Activated naive CD8-positive, alpha-beta T cell treated with anti-CD3 and anti-CD28 coated beads, Interleukin-2, amount 50 U/mL, for 16 hours (primary cell): ENCODE data around the gene CCDC74B.
A peak's percentile ranks its signal among the peaks of the same experiment; 100 is the strongest.
"Not testable (repeated sequence)": the region's sequence is repeated elsewhere in the genome, so short reads cannot be mapped to it uniquely, and the experiment has no call there.

Source experiments
- DNase-seq: peaks from one replicate; pipeline ENCODE4 v3.0.0-alpha.2; 2020; ENCODE audit warnings: low read depth, low spot score

Gene CCDC74B

DNA sequence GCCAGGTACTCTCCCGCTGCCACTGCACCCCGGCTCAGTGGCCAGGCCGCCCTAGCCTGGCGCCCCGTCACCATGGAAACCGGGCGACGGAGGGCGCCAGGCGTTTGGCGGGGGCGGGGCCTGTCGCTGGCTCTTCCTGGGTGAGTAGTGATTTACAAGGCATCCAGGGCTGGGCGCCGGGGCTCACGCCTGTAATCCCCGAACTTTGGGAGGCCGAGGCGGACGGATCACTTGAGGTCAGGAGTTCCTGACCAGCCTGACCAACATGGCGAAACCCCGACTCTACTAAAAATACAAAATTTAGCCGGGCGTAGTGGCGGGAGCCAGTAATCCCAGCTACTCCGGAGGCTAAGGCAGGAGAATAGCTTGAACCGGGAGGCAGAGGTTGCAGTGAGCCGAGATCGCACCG lies at the start of gene CCDC74B:
CCDC74B (minus strand) TSS at position 107 of the 409 bp plus-strand sequence. CDS start 116 bp downstream, outside the sequence.
- DNase-seq: not testable (repeated sequence)

DNA sequence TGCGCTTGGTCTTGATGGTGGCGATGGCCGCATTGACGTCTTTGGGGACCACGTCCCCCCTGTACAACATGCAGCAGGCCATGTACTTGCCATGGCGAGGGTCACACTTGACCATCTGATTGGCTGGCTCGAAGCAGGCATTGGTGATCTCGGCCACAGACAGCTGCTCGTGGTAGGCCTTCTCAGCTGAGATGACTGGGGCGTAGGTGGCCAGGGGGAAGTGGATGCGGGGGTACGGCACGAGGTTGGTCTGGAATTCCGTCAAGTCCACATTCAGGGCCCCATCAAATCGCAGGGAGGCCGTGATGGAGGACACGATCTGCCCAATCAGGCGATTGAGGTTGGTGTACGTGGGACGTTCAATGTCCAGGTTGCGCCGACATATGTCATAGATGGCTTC lies 48.9 kb upstream of the CCDC74B start:
- DNase-seq: not testable (repeated sequence)

DNA sequence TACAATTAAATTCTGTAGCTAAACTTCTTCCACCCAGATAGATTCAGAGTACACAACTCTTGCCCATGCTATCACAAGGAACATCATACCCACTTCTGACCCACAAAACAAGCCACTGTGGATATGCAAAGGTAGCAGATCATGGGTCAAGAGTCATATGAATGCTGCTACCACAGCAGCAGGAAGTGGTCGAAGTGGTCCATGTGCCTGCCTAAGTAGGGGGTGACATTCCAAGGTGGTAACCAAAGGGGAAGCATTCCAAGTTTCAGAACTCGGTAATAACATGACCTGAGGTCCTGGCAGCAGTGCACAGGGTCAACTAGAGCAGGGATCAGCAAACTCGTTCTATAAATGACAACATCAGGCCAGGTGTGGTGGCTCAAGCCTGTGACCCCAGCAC lies 47.5 kb upstream of the CCDC74B start:
- not testable (repeated sequence) for DNase-seq

DNA sequence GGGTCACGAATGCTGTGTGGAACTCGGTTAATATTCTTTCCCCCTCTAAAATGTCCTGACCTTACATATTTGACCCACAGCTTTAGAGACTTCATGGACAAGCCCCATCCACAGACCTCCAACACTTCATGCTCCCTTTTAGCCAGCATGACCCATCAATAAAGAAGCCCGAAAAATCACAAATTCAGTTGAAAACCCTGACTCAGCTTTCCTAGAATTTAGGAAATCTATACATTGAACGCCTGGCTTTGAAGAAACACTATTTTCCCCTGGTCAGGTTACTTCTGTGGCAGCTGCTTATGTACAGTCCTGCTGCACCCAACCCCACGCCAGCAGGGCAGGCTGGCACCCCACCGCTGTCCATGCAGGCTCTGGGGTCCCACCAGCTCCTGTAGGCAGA lies 46.4 kb upstream of the CCDC74B start:
- not testable (repeated sequence) for DNase-seq

DNA sequence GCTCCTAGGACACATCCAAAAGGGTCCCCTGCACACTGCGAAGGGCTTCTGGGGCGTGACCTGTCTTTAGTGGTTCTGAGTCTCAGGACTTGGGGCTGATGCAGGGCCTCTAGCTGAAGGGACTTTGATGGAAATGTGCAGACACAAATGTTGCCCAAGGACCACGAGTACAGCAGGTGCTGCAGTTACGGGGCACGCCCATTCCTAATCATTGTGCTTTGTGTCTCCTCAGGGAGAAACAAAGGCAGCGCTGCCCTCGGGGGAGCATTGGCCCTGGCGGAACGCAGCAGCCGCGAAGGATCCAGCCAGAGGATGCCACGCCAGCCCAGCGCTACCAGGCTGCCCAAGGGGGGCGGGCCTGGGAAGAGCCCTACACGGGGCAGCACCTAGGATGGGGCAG lies 45.3 kb upstream of the CCDC74B start:
- no peak for DNase-seq

DNA sequence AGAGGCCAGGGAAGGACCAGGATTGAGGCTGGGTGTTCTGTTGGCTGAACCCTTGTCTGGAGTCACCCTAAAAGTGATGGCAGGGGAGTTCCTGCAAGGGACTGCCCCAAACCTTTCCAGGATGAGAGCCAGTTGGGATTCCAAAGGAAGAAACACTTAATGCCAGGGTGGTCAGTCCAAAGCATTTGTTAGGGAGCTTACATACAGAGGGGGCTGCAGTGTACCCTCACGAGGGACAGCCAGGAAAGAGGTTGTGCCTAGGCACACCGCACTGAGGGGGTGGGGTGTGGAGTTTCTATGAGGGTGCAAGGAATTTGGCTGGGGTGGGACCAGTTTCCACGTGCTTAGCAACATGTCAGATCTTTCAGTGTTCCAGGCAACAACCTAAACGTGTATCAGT lies 44.0 kb upstream of the CCDC74B start:
- DNase-seq: not testable (repeated sequence)

DNA sequence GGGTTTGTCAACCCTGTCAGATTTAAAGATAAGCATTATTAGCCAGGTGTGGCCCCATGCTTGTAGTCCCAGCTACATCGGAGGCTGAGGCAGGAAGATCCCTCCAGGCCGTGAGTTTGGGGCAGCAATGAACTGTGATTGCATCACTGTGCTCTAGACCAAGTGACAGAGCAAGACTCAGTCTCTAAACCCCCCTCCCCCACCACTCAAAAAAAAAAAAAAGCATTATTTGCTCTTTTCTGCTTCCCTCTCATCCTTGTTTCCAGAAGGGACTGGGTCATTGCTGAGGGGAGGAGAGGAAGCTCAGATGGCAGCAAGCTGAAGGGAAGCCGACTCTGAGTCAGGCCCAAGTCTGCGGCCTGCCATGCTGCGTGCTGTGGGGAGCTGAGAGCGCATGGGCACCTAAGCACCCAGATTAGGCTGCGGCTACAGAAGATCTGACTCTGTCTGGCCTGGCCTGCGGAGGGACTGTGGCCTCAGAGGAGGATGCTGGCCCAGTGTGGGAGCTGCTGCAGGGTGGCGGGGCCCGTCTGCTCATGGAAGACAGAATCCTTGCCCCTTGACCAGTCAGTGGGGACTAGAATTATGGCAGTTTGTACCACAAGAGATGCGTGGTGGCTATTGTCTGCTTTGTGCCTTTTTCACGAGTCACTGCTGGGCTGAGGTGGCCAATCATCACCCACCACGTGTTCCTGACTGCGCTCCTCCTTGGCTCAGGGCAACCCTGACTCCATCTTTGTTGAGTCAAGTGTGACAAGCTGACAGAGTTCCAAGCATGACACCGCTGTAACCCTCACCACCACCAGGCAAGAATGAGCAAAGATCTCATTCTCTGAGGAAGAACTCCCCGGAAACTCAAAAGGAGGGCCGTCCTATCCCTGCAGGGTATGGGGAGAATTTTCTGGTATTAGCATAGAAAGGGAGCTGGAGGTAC lies 43.2 kb upstream of the CCDC74B start:
- DNase-seq: not testable (repeated sequence)

DNA sequence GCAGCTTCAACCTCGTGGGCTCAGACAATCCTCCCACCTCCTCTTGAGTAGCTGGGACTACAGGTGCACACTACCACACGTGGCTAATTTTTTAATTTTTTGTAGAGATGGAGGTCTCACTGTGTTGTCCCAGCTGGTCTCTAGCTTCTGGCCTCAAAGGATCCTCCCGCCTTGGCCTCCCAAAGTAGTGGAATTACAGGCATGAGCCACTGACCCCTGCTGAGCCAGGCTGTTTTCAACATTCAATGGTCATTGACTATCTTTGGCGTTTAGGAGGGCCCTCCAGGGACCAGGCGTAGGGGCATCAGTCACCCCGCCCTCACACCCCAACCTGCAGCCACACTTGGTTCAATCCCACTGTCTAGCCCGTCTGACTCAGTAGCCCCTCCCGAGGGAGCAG lies 42.4 kb upstream of the CCDC74B start:
- no peak for DNase-seq

DNA sequence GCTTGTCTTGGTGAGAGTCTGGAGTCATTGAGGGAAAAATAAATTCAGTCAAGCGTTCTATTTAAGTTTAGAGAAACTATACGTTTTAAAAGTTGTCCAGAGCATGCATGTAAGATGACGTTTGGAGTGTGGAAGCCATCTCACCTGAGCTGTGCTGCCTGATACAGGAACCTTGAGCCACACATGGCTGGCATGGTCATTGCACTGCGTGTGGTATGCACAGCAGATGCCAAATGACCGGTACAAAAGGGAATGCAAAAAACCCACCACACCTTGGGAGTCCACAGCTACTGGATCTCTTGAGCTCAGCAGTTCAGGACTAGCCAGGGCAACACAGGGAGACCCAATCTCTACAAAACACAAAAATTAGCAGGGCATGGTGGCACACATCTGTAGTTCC lies 41.5 kb upstream of the CCDC74B start:
- DNase-seq: no peak

DNA sequence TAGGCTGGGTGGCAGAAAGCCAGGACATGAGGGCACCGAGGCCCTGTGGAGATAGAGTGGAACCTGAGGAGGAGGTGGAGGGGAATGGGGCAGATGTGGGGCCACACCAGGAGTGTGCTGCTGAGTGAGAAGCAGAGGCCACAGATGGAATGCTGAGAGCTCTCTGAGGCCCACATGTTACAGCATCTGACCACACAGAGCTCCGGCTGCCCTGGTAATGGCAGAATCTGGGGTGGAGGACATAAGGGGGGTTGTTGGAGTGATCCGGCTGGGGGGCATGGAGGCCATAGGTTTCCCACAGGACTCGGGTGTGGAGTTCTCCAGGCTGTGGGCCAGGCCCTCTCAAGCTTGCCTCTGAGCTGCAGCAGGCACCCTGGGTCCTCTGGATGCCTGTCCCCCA lies 41.0 kb upstream of the CCDC74B start:
- no peak for DNase-seq

DNA sequence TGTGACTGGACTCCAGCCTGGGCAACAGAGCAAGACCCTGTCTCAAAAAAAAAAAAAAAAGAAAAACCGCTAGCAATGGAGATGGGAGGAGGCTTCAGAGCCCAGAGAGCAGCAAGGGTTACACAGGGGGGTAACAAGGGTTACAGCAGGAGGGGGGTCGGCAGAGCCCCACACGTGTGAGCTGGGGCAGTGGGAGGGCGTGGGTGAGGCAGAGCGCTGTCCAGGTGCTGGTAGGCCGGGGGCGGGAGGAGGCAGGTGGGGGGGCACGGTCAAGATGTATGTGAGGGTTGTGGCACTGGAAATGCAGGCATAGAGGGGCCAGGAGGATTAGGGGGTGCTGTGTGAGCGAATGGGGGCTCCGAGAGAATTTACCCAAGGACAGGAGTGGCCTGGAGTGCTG lies 40.5 kb upstream of the CCDC74B start:
- DNase-seq: no peak

DNA sequence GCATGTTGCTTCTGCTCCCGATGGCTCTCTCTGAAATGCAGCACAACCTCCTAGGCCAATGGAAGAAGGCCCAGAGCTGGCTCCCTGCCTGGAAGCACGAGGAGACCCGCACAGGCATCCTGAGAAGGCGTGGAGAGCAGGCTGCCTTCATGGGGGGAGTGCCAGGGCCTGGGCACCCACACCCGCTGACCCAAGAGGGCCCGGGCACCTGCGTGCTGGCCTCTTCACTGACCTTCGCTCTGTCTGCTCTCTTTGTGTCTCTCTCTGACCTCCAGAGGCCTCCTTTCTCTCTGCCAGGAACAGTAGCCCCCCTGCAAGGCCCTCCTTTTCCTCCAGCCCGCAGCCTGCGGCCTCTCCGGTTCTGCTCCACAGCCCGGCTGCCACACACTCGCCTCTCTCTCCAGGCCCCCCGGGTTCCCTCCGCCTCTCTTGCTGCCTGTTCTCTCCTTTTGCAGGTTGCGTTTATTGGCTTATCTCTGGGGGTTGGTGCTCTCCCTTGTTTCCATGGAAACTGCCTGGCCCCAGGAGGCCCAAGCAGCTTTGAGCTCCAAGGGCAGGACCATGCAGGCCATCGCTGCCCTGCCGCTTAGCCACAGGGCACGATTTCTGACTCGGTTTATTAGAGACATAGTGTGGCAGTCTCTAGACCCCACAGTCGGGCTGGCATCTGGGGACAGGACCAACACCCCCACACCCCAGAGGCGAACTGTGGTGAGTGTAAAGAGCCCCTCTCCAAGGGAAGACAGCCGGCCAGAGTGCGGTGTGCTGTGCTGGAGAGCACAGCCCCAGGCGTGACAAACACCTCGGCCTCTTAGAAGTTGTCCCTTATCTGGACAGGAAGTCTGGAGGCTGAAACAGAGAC lies 38.8 kb upstream of the CCDC74B start:
- no peak for DNase-seq

DNA sequence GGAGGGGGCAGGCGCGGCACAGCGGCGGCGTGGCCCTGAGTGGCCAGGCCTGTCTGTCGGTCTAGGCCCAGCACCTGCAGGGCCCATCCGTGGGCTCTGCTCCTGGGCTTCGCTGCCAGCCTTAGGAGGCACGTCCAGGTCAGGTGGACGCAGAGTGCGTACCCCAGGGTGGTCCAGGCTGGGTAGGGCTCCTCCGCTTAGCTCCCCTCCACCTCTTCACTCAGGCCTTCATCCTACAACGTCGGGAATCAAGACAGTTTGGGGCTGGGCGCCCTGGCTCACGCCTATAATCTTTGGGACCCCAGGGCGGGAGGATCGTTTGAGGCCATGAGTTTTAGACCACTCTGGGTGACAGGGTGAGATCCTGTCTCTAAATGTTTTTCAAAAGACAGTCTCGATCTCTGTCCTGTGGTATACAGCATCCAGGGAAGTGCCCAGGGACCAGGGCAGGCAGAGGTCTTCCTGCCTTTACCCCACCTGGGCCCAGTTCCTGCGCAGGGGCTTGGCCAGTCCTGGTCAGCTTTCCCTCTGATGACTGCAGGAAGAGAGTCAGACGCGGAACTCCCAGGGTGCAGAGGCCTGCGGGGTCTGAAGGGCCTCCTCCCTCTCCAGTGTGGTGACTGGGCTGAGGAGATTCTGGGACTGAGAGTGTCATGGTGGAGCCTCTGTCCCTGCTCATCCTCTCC lies 38.1 kb upstream of the CCDC74B start:
- DNase-seq: not testable (repeated sequence)

DNA sequence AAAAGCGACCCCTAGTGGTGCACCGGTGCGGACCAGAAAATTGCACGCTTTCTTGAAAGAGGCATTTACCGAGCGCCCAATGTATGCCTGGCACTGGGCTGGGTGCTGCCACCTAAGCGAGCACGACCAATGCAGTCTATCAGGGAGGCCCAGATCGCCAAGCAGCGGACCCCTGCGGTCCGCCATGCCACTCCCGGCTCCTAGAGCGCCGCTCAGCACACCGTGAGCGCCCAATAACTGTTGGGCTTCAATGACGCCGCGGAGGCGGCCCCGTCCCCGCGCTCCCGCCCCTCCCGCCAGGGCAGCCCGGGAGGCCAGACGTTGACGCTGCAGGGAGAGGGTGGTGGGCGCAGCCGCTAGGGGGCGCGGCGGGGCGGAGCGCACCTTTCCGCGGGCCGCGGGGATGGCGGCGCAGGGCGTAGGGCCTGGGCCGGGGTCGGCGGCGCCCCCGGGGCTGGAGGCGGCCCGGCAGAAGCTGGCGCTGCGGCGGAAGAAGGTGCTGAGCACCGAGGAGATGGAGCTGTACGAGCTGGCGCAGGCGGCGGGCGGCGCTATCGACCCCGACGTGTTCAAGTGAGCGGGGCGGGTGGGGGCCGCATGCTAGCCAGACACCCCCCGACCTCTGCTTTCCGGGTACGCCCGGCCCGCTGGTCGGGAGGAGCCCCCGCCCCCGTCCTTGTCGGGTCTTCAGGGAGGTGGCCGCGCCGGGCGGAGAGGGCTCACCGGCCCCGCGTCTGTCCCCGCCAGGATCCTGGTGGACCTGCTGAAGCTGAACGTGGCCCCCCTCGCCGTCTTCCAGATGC lies 37.2 kb upstream of the CCDC74B start, which contains the start of gene MZT2B:
MZT2B (plus strand) TSS at position 383 of the 803 bp plus-strand sequence; CDS start at position 404, 21 bp downstream.
- peak; percentile 79 for DNase-seq

DNA sequence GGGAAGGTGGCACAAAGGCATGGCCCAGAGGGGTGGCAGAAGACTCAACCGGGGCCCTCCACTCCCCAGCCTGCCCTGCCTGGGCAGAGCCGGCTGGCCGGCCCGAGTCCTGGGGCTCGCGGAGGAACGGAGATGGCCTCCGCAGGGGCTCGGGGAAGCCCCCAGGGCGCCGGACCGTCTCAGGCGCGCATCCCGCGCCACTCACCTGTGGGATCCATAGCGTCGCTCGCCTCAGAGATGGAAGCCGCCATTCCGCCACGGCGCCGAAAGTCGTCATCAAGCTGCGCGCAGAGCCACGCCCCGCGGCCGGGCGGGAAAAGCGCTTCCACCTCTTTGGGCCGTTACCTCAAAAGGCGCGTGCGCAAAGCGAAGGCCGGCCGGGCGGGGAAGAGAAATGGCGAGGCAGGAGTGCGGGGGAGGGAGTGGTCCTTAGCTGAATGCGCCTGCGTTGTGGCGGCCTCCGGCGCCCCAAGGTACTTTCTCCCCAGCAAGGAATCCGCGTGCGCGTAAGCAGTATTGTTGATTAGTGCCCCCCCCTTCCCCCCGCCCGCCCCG lies 36.5 kb upstream of the CCDC74B start, which contains the start of gene SMPD4:
SMPD4 (minus strand) TSS at position 278 of the 555 bp plus-strand sequence. CDS start 5,010 bp downstream, outside the sequence.
- peak; percentile 95 for DNase-seq

DNA sequence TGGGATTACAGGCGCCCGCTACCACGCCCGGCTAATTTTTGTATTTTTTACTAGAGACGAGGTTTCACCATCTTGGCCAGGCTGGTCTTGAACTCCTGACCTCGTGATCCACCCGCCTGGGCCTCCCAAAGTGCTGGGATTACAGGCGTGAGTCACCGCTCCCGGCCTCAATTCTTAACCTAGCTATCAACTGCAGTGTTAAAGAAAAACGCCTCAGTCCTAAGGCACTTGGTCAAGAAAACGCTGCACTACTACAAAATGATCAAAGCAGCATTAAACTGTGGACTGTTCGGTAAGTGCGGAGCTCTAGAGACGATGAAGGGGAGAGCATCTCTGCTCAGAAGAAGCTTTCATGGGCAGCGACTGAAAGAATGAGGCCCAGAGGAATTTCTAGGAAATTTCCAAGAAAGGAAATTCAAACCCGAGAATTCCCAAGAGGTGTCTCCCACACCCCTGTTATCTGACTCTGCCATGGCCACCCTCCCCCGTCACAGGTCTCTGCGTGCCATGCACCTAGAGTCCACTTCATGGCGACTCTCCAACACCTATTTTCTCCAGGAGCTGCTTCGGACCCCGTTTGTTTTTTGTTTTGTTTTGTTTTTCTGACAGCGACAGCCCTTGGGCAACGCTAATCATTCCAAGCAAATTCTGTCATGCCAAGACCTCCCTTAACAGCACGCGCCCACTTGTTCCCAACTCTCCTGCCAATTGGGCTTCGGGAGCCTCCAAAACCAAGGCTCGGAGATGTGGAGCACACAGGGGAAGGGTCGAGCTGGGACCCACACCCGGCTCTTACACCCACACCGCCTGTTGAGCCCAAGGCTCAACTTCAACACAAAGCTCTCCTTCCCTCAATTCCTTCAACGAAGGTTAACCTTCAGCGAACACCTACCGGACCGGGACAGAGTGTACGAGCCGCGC lies 35.8 kb upstream of the CCDC74B start:
- DNase-seq: not testable (repeated sequence)

DNA sequence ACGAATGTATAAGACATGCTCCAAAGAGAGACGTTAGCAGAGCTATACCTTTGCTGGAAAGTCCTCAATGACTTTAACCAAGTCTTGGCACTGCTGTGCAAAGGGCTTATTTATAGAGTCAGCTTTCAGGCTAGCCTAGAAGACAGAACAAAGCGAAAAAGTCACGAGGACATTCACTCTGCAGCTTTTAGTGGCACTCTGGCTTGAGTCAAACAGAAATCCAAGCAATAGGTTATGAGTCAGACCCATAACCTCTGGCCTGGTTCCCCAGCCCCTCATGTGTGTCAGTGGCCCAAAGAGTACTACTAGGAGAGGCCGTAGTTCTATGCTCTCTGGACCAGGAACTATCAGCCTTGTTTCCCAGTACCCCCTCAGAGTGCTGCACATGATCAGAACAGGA lies 30.0 kb upstream of the CCDC74B start:
- DNase-seq: not testable (repeated sequence)

DNA sequence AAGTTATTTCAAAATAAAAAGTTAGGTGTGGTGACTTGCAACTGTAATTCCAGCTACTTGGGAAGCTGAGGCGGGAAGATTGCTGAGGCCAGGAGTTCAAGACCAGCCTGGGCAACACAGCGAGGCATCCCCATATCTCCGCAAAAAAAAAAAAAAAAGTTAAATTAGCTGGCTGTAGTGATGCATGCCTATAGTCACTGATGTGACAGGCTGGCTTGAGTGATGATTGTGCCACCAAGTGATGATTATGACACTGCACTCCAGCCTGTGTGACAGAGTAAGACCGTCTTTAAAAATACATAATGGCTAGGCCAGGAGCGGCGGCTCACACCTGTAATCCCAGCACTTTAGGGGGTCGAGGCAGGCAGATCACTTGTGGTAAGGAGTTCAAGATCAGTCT lies 25.0 kb upstream of the CCDC74B start:
- no peak for DNase-seq

DNA sequence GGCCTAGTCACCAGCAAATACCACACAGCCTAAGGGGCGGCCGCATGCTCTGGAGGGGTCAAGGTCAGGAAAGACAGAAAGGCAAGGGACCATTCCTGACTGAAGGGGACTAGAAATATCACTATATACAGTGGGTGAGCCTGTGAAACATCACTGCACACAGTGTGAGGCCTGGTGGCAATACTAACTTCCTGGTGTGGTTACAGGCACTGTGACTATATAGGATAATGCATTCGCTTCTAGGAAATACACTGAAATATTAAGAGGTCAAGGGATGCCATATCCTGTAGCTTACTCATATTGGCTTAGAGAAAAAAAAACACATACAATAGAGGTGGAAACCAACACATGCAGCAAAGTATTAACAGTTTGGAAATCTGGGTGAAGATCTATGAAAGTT lies 24.3 kb upstream of the CCDC74B start:
- not testable (repeated sequence) for DNase-seq
